ENCODE measurements around the gene MRM2. TPM values are rescaled to one million over a fixed set of nuclear protein-coding genes. Genes with fewer than 3 reads are reported as not detected.

The MRM2 gene
- total and polyA plus RNA-seq, 2 donors from 2014 or later = 25.6 TPM

DNA sequence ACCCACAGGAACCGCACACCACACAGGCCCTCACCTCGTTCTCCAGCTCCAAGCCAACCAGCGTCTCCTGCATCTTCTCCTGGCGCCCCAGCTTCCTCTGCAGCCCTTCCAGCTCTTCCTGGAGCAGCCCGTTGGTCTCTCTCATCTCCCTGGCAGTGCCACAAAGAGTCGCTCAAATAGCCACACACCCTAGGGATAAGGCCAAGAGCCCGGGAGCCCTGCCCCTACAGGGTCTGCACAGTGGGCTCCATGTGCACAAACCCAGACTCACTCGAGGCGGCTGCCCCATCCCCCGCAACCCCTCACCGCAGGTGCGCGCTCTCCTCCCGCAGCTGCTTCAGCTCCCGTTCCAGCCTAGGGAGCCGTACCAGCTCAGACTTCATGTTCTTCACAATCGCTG lies 26.2 kb downstream of the MRM2 start:
- FAIRE-seq (no peak), DNase-seq (no peak)
- no peaks in the 10 kb centered on the region for H3K27me3 ChIP-seq (ENCODE audit: control insufficient read depth, insufficient read depth, low read length)
- no peak overlapping the region for H3K4me3 ChIP-seq (ENCODE audit: low read length in 3 of 3)
- no peak overlapping the region for H3K27ac ChIP-seq (ENCODE audit: low read depth in 2 of 2, low read length in 2 of 2)
- no peak for TF ChIP-seq CTCF (IDR thresholded peaks at IDR 0.05; ENCODE audit: borderline replicate concordance, extremely low read depth, insufficient read depth)
- no peaks in the 10 kb centered on the region for H3K9me3 ChIP-seq (ENCODE audit: control insufficient read depth in 2 of 3, insufficient read depth in 1 of 3, low read length in 3 of 3)
- H3K36me3 ChIP-seq (ENCODE audit: control insufficient read depth in 2 of 3, insufficient read depth in 3 of 3, low read length in 3 of 3) = peaks cover 2 to 25% (median 11%) of the 10 kb centered on the region in 3 donors
- H3K9ac ChIP-seq (ENCODE audit: low read length in 3 of 3) = no peak overlapping the region
- intact Hi-C loops (cut with DNase I) = no loop called here
- no peaks in the 10 kb centered on the region for H3K4me1 ChIP-seq (ENCODE audit: control insufficient read depth in 2 of 3, insufficient read depth in 2 of 3, low read depth in 1 of 3, low read length in 3 of 3)

GRCh38 chr7:2214636-2215035 lies 27.4 kb downstream of the MRM2 start:
- H3K27me3 ChIP-seq (ENCODE audit: control insufficient read depth, insufficient read depth, low read length) = no peaks in the 10 kb centered on the region
- no peak overlapping the region for H3K9ac ChIP-seq (ENCODE audit: low read length in 3 of 3)
- H3K4me1 ChIP-seq (ENCODE audit: control insufficient read depth in 2 of 3, insufficient read depth in 2 of 3, low read depth in 1 of 3, low read length in 3 of 3) = no peaks in the 10 kb centered on the region
- FAIRE-seq = no peak
- H3K4me3 ChIP-seq (ENCODE audit: low read length in 3 of 3) = no peak overlapping the region
- H3K9me3 ChIP-seq (ENCODE audit: control insufficient read depth in 2 of 3, insufficient read depth in 1 of 3, low read length in 3 of 3) = no peaks in the 10 kb centered on the region
- no peak overlapping the region for H3K27ac ChIP-seq (ENCODE audit: low read depth in 2 of 2, low read length in 2 of 2)
- peaks cover 2 to 25% (median 11%) of the 10 kb centered on the region in 3 donors for H3K36me3 ChIP-seq (ENCODE audit: control insufficient read depth in 2 of 3, insufficient read depth in 3 of 3, low read length in 3 of 3)
- no peak for TF ChIP-seq CTCF (IDR thresholded peaks at IDR 0.05; ENCODE audit: borderline replicate concordance, extremely low read depth, insufficient read depth)
- no peak for DNase-seq
- intact Hi-C loops (cut with DNase I) = no loop called here

- Histone ChIP-seq H3K9me3 (ENCODE audit: control insufficient read depth in 2 of 3, insufficient read depth in 1 of 3, low read length in 3 of 3) (no peaks in the 10 kb centered on the region), H3K27ac (ENCODE audit: low read depth in 2 of 2, low read length in 2 of 2) (no peak overlapping the region), H3K4me1 (ENCODE audit: control insufficient read depth in 2 of 3, insufficient read depth in 2 of 3, low read depth in 1 of 3, low read length in 3 of 3) (no peaks in the 10 kb centered on the region), H3K36me3 (ENCODE audit: control insufficient read depth in 2 of 3, insufficient read depth in 3 of 3, low read length in 3 of 3) (peaks cover 2 to 25% (median 11%) of the 10 kb centered on the region in 3 donors), H3K27me3 (ENCODE audit: control insufficient read depth, insufficient read depth, low read length) (no peaks in the 10 kb centered on the region), H3K9ac (ENCODE audit: low read length in 3 of 3) (no peak overlapping the region), H3K4me3 (ENCODE audit: low read length in 3 of 3) (no peak overlapping the region)
- no peak for TF ChIP-seq CTCF (IDR thresholded peaks at IDR 0.05; ENCODE audit: borderline replicate concordance, extremely low read depth, insufficient read depth)
- intact Hi-C loops (cut with DNase I) = no loop called here
- peak in 1 of 5 donors; percentile 54 for DNase-seq
- no peak for FAIRE-seq
These were observed 28.3 kb downstream of the MRM2 start for GRCh38 chr7:2213551-2214215.
